Activated naive CD8-positive, alpha-beta T cell treated with anti-CD3 and anti-CD28 coated beads for 36 hours (primary cell): ENCODE results near the gene NPAS2. TPM values are rescaled to one million over a fixed set of nuclear protein-coding genes. Genes with fewer than 3 reads are reported as not detected.

Source experiments
- DNase-seq: peaks from one replicate; pipeline ENCODE4 v3.0.0; 2021
- H3K27ac Mint-ChIP-seq: one replicate; pipeline ENCODE4 v1.8.0; 2022; ENCODE audit warnings: mild to moderate bottlenecking, moderate library complexity, mixed read lengths
- H3K27me3 Mint-ChIP-seq: one replicate; pipeline ENCODE4 v1.8.0; 2022; ENCODE audit warnings: mild to moderate bottlenecking, mixed read lengths
- H3K36me3 Mint-ChIP-seq: one replicate; pipeline ENCODE4 v1.8.0; 2021; ENCODE audit warnings: mild to moderate bottlenecking, mixed read lengths
- H3K4me1 Mint-ChIP-seq: one replicate; pipeline ENCODE4 v1.8.0; 2021; ENCODE audit warnings: mixed read lengths
- H3K4me3 Mint-ChIP-seq: one replicate; pipeline ENCODE4 v1.8.0; 2022; ENCODE audit warnings: mild to moderate bottlenecking, moderate library complexity, mixed read lengths
- H3K9me3 Mint-ChIP-seq: one replicate; pipeline ENCODE4 v1.8.0; 2022; ENCODE audit warnings: mixed read lengths
- total RNA-seq, 2 experiments: library from RNA; stranded (reverse); gene quantifications; one replicate each; pipeline ENCODE4 v1.2.3, GENCODE V29; 2021

NPAS2 gene
- total RNA-seq, 2 experiments from 2014 or later = 7.3 to 9.3 TPM

GRCh38 chr2:100936070-100936741 is 116.3 kb downstream of the NPAS2 start:
- no peak overlapping the region for H3K27ac Mint-ChIP-seq
- DNase-seq = no peak
- H3K4me3 Mint-ChIP-seq = no peak overlapping the region
- peaks cover 11% of the 10 kb centered on the region for H3K4me1 Mint-ChIP-seq
- peaks cover 4% of the 10 kb centered on the region for H3K36me3 Mint-ChIP-seq
- no peaks in the 10 kb centered on the region for H3K27me3 Mint-ChIP-seq
- no peaks in the 10 kb centered on the region for H3K9me3 Mint-ChIP-seq

- Mint-ChIP-seq H3K4me3 (no peak overlapping the region), H3K9me3 (no peaks in the 10 kb centered on the region), H3K36me3 (peaks cover 4% of the 10 kb centered on the region), H3K4me1 (peaks cover 19% of the 10 kb centered on the region), H3K27me3 (no peaks in the 10 kb centered on the region), H3K27ac (no peak overlapping the region)
- no peak for DNase-seq
Observed at GRCh38 chr2:100936972-100937542, 117.1 kb downstream of the NPAS2 start.

- H3K36me3 Mint-ChIP-seq = peaks cover 4% of the 10 kb centered on the region
- no peak for DNase-seq
- no peaks in the 10 kb centered on the region for H3K9me3 Mint-ChIP-seq
- H3K27me3 Mint-ChIP-seq = no peaks in the 10 kb centered on the region
- no peak overlapping the region for H3K4me3 Mint-ChIP-seq
- H3K4me1 Mint-ChIP-seq = peaks cover 19% of the 10 kb centered on the region
- H3K27ac Mint-ChIP-seq = no peak overlapping the region
Observed at GRCh38 chr2:100938031-100939026, 118.4 kb downstream of the NPAS2 start.

- Mint-ChIP-seq H3K27ac (no peak overlapping the region), H3K4me3 (no peak overlapping the region), H3K9me3 (no peaks in the 10 kb centered on the region), H3K27me3 (no peaks in the 10 kb centered on the region), H3K36me3 (peaks cover 3% of the 10 kb centered on the region), H3K4me1 (peaks cover 19% of the 10 kb centered on the region)
- no peak for DNase-seq
Observed at GRCh38 chr2:100939445-100939844, 119.5 kb downstream of the NPAS2 start.

GRCh38 chr2:100940240-100940639 is 120.3 kb downstream of the NPAS2 start:
- no peak for DNase-seq
- H3K9me3 Mint-ChIP-seq = no peaks in the 10 kb centered on the region
- H3K27ac Mint-ChIP-seq = peak overlapping the region; percentile 68
- H3K4me3 Mint-ChIP-seq = no peak overlapping the region
- peaks cover 3% of the 10 kb centered on the region for H3K36me3 Mint-ChIP-seq
- H3K4me1 Mint-ChIP-seq = peaks cover 19% of the 10 kb centered on the region
- H3K27me3 Mint-ChIP-seq = no peaks in the 10 kb centered on the region

- Mint-ChIP-seq H3K27ac (peak overlapping the region; percentile 68), H3K36me3 (peaks cover 3% of the 10 kb centered on the region), H3K9me3 (no peaks in the 10 kb centered on the region), H3K4me1 (peaks cover 19% of the 10 kb centered on the region), H3K27me3 (no peaks in the 10 kb centered on the region), H3K4me3 (peak overlapping the region; percentile 13)
- DNase-seq = peak; percentile 7
Observed at GRCh38 chr2:100940766-100941645, 121.1 kb downstream of the NPAS2 start.

GRCh38 chr2:100941646-100942240 is 121.8 kb downstream of the NPAS2 start:
- Mint-ChIP-seq H3K4me1 (peaks cover 19% of the 10 kb centered on the region), H3K27me3 (no peaks in the 10 kb centered on the region), H3K27ac (no peak overlapping the region), H3K4me3 (no peak overlapping the region), H3K36me3 (peaks cover 3% of the 10 kb centered on the region), H3K9me3 (no peaks in the 10 kb centered on the region)
- no peak for DNase-seq

GRCh38 chr2:100944617-100945432 is 124.9 kb downstream of the NPAS2 start:
- no peaks in the 10 kb centered on the region for H3K27me3 Mint-ChIP-seq
- H3K4me3 Mint-ChIP-seq = no peak overlapping the region
- H3K27ac Mint-ChIP-seq = no peak overlapping the region
- peaks cover 19% of the 10 kb centered on the region for H3K4me1 Mint-ChIP-seq
- no peaks in the 10 kb centered on the region for H3K9me3 Mint-ChIP-seq
- H3K36me3 Mint-ChIP-seq = peaks cover 3% of the 10 kb centered on the region
- no peak for DNase-seq

- H3K27ac Mint-ChIP-seq = no peak overlapping the region
- H3K36me3 Mint-ChIP-seq = peaks cover 3% of the 10 kb centered on the region
- H3K27me3 Mint-ChIP-seq = no peaks in the 10 kb centered on the region
- DNase-seq = no peak
- no peak overlapping the region for H3K4me3 Mint-ChIP-seq
- H3K4me1 Mint-ChIP-seq = peaks cover 16% of the 10 kb centered on the region
- H3K9me3 Mint-ChIP-seq = no peaks in the 10 kb centered on the region
Observed at GRCh38 chr2:100945433-100945740, 125.4 kb downstream of the NPAS2 start.

GRCh38 chr2:100945930-100946607 is 126.1 kb downstream of the NPAS2 start:
- no peaks in the 10 kb centered on the region for H3K27me3 Mint-ChIP-seq
- no peak for DNase-seq
- H3K4me1 Mint-ChIP-seq = peaks cover 11% of the 10 kb centered on the region
- H3K27ac Mint-ChIP-seq = no peak overlapping the region
- H3K36me3 Mint-ChIP-seq = no peaks in the 10 kb centered on the region
- no peaks in the 10 kb centered on the region for H3K9me3 Mint-ChIP-seq
- no peak overlapping the region for H3K4me3 Mint-ChIP-seq

GRCh38 chr2:100948942-100949811 is 129.2 kb downstream of the NPAS2 start:
- Mint-ChIP-seq H3K27me3 (no peaks in the 10 kb centered on the region), H3K36me3 (peaks cover 5% of the 10 kb centered on the region), H3K4me3 (no peak overlapping the region), H3K27ac (no peak overlapping the region), H3K9me3 (no peaks in the 10 kb centered on the region), H3K4me1 (peaks cover 24% of the 10 kb centered on the region)
- DNase-seq = no peak

- H3K4me1 Mint-ChIP-seq = peaks cover 24% of the 10 kb centered on the region
- H3K27me3 Mint-ChIP-seq = no peaks in the 10 kb centered on the region
- no peak for DNase-seq
- peaks cover 5% of the 10 kb centered on the region for H3K36me3 Mint-ChIP-seq
- H3K27ac Mint-ChIP-seq = peak overlapping the region; percentile 35
- H3K4me3 Mint-ChIP-seq = no peak overlapping the region
- no peaks in the 10 kb centered on the region for H3K9me3 Mint-ChIP-seq
Observed at GRCh38 chr2:100952512-100952911, 132.6 kb downstream of the NPAS2 start.
